H1 (cell line): Measurements from ENCODE around the gene OPCML.

Experiments used
- MAFK ChIP-seq: IDR thresholded peaks from 2 replicates; pipeline ENCODE4 v1.6.1; 2012; ENCODE audit warnings: low read depth, mild to moderate bottlenecking, improper control_type of control experiment, low read length
- POLR2A ChIP-seq, 2 experiments: IDR thresholded peaks; 1 replicate in 1 of 2; 2 replicates in 1 of 2; pipeline ENCODE4 v1.6.1; 2011; ENCODE audit warnings: low read depth in 2 of 2, low read length in 2 of 2, mild to moderate bottlenecking in 2 of 2; ENCODE audit errors: control extremely low read depth in 1 of 2
- TAF1 ChIP-seq: IDR thresholded peaks from 2 replicates; pipeline ENCODE4 v1.6.1; 2011; ENCODE audit warnings: mild to moderate bottlenecking, low read depth, low read length
- TCF12 ChIP-seq: IDR thresholded peaks from 2 replicates; pipeline ENCODE4 v1.6.1; 2011; ENCODE audit warnings: low read depth, mild to moderate bottlenecking, low read length
- TF ChIP-seq, protein P1 (sequence below), 3 experiments: IDR thresholded peaks; 1 replicate in 2 of 3; 2 replicates in 1 of 3; pipeline versions ENCODE4 v1.5.1 to v1.6.1; 2011; ENCODE audit warnings: low read length in 3 of 3, mild to moderate bottlenecking in 3 of 3, inconsistent platforms in 2 of 3, low read depth in 1 of 3, moderate library complexity in 1 of 3; ENCODE audit not compliant: insufficient read depth in 1 of 3; ENCODE audit errors: control extremely low read depth in 1 of 3
- TF ChIP-seq, protein P2 (sequence below): IDR thresholded peaks from 2 replicates; pipeline ENCODE4 v1.6.1; 2012; ENCODE audit warnings: low read length, inconsistent platforms

DNA sequence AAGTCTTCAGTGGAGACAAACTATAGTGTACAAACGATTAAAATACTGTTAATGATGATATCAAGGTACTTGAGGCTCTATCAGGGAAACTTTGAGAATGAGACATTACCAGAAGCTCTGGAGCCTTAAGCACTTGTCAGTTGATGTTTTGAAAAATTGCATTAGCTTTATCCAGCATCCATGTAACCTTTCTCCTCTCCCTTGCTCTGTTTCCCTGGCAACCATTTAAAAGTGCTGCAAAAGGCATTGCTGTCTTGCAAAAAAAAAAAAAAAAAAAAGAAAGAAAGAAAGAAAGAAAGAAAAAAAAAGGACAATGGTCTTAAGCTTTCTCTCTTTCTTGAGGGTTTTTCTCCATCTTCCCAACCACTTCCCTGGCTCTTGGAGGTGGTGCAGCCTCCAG, 787.0 kb downstream of the OPCML start:
- TF ChIP-seq, protein P1, sequence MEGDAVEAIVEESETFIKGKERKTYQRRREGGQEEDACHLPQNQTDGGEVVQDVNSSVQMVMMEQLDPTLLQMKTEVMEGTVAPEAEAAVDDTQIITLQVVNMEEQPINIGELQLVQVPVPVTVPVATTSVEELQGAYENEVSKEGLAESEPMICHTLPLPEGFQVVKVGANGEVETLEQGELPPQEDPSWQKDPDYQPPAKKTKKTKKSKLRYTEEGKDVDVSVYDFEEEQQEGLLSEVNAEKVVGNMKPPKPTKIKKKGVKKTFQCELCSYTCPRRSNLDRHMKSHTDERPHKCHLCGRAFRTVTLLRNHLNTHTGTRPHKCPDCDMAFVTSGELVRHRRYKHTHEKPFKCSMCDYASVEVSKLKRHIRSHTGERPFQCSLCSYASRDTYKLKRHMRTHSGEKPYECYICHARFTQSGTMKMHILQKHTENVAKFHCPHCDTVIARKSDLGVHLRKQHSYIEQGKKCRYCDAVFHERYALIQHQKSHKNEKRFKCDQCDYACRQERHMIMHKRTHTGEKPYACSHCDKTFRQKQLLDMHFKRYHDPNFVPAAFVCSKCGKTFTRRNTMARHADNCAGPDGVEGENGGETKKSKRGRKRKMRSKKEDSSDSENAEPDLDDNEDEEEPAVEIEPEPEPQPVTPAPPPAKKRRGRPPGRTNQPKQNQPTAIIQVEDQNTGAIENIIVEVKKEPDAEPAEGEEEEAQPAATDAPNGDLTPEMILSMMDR (IDR thresholded peaks at IDR 0.05; ENCODE audit: control extremely low read depth in 1 of 3, insufficient read depth in 1 of 3, low read depth in 1 of 3, low read length in 3 of 3): no peak
- TF ChIP-seq TAF1 (no peak), MAFK (no peak), POLR2A (IDR thresholded peaks at IDR 0.05; ENCODE audit: control extremely low read depth in 1 of 2, low read depth in 2 of 2, low read length in 2 of 2) (no peak), TCF12 (no peak)
- TF ChIP-seq, protein P2, sequence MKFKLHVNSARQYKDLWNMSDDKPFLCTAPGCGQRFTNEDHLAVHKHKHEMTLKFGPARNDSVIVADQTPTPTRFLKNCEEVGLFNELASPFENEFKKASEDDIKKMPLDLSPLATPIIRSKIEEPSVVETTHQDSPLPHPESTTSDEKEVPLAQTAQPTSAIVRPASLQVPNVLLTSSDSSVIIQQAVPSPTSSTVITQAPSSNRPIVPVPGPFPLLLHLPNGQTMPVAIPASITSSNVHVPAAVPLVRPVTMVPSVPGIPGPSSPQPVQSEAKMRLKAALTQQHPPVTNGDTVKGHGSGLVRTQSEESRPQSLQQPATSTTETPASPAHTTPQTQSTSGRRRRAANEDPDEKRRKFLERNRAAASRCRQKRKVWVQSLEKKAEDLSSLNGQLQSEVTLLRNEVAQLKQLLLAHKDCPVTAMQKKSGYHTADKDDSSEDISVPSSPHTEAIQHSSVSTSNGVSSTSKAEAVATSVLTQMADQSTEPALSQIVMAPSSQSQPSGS: no peak
